ENCODE results near the gene KBTBD12.

DNA sequence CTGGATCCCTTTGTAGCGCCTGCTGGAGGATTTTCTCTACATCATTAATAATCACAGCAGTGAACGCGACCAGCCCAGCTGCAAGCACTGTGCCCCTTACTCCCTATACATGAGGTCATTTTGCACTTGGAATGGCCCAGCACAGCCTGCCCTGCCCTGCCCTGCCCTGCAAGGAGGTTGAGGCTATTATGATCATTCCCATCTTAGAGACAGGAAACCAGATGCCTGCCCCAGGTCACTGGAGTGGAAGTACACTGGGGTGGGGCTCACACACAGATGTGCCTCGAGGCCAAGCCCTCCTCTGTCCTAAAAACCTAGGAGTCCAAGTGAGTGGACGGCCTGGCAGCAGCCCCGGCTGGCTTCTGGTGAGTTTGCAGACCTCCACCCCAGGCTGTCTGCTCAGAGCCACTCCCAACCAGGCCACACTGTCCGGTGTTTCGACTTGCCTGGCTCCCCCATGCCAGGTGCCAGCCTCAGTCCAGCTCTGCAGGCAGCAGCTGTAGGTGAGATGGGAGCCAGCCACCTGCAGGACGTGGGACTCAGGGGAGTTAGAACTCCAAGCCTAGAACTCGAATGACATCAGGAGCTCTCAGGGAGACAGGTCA lies 106.8 kb downstream of the KBTBD12 start:
- TF ChIP-seq, protein P1, sequence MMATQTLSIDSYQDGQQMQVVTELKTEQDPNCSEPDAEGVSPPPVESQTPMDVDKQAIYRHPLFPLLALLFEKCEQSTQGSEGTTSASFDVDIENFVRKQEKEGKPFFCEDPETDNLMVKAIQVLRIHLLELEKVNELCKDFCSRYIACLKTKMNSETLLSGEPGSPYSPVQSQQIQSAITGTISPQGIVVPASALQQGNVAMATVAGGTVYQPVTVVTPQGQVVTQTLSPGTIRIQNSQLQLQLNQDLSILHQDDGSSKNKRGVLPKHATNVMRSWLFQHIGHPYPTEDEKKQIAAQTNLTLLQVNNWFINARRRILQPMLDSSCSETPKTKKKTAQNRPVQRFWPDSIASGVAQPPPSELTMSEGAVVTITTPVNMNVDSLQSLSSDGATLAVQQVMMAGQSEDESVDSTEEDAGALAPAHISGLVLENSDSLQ (IDR thresholded peaks at IDR 0.05), result no peak
- no peak for TF ChIP-seq SUZ12 (IDR thresholded peaks at IDR 0.05)
